PC-3 (cell line): ENCODE results near the gene SERPINA12.
"Not testable (repeated sequence)": the region's sequence is repeated elsewhere in the genome, so short reads cannot be mapped to it uniquely, and the experiment has no call there.

Experiments
- EZH2phosphoT487 ChIP-seq: fragments of 300-600 bp; sonication (generic); IDR thresholded peaks from 2 replicates; pipeline ENCODE4 v1.6.1; 2018; ENCODE audit warnings: mild to moderate bottlenecking, antibody characterized with exemption, low read length, borderline replicate concordance
- TF ChIP-seq, protein P1 (sequence below): fragments of 300-600 bp; sonication (generic); conservative IDR thresholded peaks from 2 replicates; pipeline ENCODE4 v1.5.1; 2017; ENCODE audit warnings: antibody characterized with exemption, low read depth, mild to moderate bottlenecking, low read length

DNA sequence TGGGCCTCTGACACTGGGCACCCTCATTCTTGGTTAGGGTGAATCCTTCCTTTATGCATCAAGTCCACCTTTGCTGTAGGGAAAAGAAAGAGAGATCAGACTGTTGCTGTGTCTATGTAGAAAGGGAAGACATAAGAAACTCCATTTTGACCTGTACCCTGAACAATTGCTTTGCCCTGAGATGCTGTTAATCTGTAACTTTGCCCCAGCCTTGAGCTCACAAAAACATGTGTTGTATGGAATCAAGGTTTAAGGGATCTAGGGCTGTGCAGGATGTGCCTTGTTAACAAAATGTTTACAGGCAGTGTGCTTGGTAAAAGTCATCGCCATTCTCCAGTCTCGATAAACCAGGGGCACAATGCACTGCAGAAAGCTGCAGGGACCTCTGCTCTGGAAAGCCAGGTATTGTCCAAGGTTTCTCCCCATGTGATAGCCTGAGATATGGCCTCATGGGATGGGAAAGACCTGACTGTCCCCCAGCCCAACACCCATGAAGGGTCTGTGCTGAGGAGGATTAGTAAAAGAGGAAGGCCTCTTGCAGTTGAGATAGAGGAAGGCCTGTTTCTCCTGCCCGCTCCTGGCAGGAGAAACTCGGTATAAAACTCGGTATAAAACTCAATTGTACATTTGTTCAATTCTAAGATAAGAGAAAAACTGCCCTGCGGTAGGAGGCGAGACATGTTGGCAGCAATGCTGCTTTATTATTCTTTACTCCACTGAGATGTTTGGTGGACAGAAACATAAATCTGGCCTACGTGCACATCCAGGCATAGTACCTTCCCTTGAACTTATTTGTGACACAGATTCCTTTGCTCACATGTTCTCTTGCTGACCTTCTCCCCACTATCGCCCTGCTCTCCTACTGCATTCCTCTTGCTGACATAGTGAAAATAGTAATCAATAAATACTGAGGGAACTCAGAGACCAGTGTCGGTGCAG lies 26.9 kb downstream of the SERPINA12 start:
- TF ChIP-seq, protein P1, sequence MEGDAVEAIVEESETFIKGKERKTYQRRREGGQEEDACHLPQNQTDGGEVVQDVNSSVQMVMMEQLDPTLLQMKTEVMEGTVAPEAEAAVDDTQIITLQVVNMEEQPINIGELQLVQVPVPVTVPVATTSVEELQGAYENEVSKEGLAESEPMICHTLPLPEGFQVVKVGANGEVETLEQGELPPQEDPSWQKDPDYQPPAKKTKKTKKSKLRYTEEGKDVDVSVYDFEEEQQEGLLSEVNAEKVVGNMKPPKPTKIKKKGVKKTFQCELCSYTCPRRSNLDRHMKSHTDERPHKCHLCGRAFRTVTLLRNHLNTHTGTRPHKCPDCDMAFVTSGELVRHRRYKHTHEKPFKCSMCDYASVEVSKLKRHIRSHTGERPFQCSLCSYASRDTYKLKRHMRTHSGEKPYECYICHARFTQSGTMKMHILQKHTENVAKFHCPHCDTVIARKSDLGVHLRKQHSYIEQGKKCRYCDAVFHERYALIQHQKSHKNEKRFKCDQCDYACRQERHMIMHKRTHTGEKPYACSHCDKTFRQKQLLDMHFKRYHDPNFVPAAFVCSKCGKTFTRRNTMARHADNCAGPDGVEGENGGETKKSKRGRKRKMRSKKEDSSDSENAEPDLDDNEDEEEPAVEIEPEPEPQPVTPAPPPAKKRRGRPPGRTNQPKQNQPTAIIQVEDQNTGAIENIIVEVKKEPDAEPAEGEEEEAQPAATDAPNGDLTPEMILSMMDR: not testable (repeated sequence)
- TF ChIP-seq EZH2phosphoT487: not testable (repeated sequence)
